GM12873 (cell line): ENCODE data around the gene RPL39L.

Source experiments
- CTCF ChIP-seq: IDR thresholded peaks from 2 replicates; pipeline ENCODE4 v1.5.1; 2012; ENCODE audit warnings: low read depth, mild to moderate bottlenecking, moderate library complexity, low read length, control low read depth; ENCODE audit not compliant: insufficient read depth; ENCODE audit errors: missing control alignments

Gene RPL39L

GRCh38 chr3:187161556-187161955, 22.3 kb upstream of the RPL39L start:
- TF ChIP-seq CTCF: no peak

- TF ChIP-seq CTCF: peak; percentile 67
Measured at GRCh38 chr3:187150599-187150998, 11.3 kb upstream of the RPL39L start.

- no peak for TF ChIP-seq CTCF
Measured at GRCh38 chr3:187150186-187150585, 10.9 kb upstream of the RPL39L start.

GRCh38 chr3:187146389-187146788, 7.1 kb upstream of the RPL39L start:
- TF ChIP-seq CTCF: no peak

GRCh38 chr3:187145149-187145895, 6.0 kb upstream of the RPL39L start:
- TF ChIP-seq CTCF: no peak

- TF ChIP-seq CTCF: no peak
Measured at GRCh38 chr3:187139895-187140253, 578 bp upstream of the RPL39L start.

GRCh38 chr3:187136936-187137335, 2.4 kb downstream of the RPL39L start:
- TF ChIP-seq CTCF: no peak
